Left renal cortex interstitium (tissue), 4 donors: Measurements from ENCODE around the gene ENC1. TPM values are rescaled to one million over a fixed set of nuclear protein-coding genes. Genes with fewer than 3 reads are reported as not detected.
"Not testable (repeated sequence)": the region's sequence is repeated elsewhere in the genome, so short reads cannot be mapped to it uniquely, and the experiment has no call there.

ENCODE experiments used
- DNase-seq, 4 donors: peaks; one replicate each; pipeline ENCODE4 v3.0.0-alpha.2; 2013; ENCODE audit warnings: low read depth in 4 of 4, low spot score in 2 of 4, missing footprints in 1 of 4
- polyA plus RNA-seq, 4 donors: library from polyadenylated mRNA; unstranded; fragments of 120-200 nt; gene quantifications; one replicate each; pipeline ENCODE4 v1.2.1, GENCODE V29; 2013; ENCODE audit not compliant: insufficient read length in 4 of 4

Gene ENC1, protein sequence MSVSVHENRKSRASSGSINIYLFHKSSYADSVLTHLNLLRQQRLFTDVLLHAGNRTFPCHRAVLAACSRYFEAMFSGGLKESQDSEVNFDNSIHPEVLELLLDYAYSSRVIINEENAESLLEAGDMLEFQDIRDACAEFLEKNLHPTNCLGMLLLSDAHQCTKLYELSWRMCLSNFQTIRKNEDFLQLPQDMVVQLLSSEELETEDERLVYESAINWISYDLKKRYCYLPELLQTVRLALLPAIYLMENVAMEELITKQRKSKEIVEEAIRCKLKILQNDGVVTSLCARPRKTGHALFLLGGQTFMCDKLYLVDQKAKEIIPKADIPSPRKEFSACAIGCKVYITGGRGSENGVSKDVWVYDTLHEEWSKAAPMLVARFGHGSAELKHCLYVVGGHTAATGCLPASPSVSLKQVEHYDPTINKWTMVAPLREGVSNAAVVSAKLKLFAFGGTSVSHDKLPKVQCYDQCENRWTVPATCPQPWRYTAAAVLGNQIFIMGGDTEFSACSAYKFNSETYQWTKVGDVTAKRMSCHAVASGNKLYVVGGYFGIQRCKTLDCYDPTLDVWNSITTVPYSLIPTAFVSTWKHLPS
- 10 to 100 TPM; 65.0 to 87.0 (median 73.1) TPM for polyA plus RNA-seq

DNA sequence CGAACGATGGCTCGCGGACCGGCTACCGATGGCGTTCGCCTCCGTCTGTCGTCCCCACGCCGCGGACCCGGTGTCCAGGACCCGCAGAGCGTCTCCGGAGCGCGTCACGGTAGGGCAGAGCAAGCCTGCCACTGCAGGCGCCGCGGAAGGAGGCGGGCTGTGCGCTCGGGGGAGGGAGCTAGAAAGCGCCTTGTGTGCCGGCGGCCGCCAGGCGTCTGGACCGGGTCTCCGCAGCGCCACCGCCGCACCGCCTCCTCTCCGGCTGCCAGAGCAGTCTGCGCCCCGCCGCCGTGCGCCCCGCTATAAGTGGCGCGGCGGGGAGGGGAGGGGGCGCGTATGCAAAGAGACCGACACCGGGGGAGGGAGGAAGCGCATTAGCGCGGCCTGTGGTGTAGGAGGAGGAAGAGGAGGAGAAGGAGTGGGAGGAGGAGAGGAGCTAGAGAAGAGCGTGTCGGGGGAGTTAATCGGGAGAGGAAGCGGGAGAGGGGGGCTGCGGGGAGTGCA, at the start of gene ENC1:
TSS of gene ENC1 (minus strand) at position 279 of the 504 bp plus-strand sequence. CDS start 4,243 bp downstream, outside the sequence.
- DNase-seq, result peak in 3 of 4 donors; percentile 83 to 94 (median 92)

DNA sequence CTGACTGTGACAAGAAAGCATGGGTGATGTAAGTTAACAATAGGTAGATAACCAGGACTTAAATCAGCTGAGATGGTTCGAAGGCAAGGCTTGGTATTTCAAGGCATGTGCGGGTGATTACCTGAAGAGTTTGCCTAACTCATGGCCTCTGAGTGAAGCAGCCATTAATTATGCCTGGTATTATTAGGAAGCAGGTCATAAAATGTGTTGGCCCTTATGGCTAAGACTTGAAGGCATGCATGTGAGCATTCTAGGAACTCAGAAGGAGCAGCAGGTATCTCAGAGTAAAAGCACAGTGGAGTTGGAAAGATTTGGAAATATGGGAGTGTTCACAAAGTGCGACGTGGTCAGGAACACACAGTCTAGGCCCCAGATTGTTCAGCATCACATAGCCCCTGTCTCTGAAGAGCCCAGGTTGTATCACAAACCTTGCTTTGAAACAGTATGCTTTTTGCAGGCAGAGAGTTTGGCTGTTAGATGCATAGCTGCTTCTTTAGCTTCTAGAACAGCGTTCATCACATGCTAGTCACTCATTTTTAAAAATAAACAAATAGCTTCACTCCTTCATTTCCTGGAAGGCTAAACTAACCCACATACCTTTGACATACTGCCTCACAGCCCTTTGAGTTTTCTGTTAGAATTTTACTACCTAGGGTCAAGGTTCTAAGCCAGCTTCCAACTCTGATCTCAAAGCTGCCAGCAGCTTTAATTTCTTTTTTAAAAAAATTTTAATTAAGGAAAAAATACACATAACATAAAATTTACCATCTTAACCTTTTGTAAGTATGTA, 46.6 kb upstream of the ENC1 start:
- no peak for DNase-seq

- no peak for DNase-seq
Measured at GRCh38 chr5:74685979-74686631, 45.6 kb upstream of the ENC1 start.

- DNase-seq, result peak in 3 of 4 donors; percentile 59 to 70 (median 65)
Measured at GRCh38 chr5:74684900-74685851, 44.6 kb upstream of the ENC1 start, which contains the start of gene HEXB. Gene HEXB (plus strand): TSS chr5:74685233. CDS start chr5:74685261, 28 bp downstream.

- no peak for DNase-seq
Measured at GRCh38 chr5:74679966-74680365, 39.4 kb upstream of the ENC1 start.

DNA sequence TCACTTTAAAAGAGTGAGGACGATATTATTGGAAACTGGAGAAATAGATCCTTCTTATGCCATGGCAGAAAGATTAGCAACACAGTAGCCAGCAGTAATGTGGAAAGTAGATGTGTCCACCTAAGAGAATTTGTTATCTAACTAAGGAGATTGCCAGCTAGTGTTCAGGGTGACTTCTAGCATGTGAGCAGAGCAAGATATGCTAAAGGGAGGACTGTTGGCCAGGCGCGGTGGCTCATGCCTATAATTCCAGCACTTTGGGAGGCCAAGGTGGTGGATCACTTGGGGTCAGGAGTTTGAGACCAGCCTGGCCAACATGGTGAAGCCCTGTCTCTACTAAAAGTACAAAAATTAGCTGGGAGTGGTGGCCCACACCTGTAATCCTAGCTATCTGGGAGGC, 38.8 kb upstream of the ENC1 start:
- DNase-seq, result not testable (repeated sequence)

GRCh38 chr5:74678123-74678522, 37.6 kb upstream of the ENC1 start:
- DNase-seq, result not testable (repeated sequence)

- DNase-seq, result not testable (repeated sequence)
Measured at GRCh38 chr5:74676466-74676865, 35.9 kb upstream of the ENC1 start.

DNA sequence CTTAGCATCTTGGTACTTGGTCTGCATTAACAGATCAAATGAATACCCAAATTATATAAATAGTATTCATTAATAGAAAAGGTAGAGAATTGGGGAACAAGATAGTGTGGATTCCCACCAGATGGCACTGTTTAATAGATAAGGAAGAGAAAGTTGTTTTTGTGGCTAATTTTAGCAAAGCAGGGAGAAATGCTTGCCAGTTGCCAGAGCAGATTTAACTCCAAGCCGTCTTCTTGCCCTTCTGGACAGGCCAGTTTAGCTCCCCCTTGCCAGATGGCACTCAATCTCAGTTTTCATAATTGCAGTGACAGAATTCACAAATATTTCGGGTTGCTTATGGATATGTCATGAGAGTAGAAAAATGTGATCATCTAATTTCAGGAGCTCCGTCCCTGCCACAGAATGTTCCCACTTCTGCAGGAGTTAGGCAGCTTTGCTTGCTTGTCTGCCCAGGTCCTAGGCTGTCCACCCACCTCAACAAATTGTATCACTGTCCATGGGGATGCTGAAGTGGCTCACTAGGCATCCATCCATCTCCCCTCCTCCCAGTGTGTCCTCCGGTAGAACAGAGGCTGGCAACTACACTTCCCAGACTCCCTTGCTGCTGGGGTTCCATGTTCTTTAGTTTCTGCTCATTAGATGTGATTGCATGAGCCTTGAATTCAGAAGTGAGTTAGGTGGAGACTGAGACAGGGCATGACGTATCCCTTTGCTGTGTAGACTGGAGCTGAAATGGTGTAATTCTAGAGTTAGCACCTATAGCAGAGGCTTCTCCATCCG, 32.7 kb upstream of the ENC1 start:
- DNase-seq, result no peak

DNA sequence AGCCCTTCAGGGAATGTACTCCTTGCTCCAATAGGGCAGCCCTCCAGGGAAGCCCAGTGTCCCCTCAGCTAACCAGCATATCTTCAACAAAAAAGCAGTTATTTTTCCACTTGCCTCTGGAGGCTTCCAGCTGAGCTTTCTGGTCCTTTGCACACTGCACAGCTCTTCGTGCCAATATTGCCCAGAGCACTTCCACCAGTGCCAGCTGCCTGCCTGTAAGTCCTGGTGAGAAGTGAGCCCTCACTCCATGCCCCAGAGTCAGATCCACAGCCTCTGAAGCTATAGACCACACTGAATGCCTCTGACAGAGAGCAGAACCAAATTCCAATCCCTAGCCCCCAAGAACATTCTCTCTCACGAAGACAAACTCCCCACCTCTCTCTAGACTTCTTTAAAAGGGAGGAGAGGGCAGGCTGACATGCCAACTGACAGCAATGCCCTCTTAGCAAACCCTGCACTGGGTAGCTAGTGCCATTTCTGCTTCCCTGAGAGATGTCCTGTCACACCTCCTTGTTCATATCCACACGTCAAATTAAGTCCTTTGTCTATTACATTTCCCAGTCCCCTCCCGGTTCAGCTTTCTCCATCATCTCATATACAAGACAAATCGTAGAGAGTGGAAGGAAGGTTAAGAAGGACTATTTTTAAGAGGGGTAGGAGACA, 31.8 kb upstream of the ENC1 start:
- no peak for DNase-seq

GRCh38 chr5:74670396-74671038, 30.0 kb upstream of the ENC1 start:
- no peak for DNase-seq

DNA sequence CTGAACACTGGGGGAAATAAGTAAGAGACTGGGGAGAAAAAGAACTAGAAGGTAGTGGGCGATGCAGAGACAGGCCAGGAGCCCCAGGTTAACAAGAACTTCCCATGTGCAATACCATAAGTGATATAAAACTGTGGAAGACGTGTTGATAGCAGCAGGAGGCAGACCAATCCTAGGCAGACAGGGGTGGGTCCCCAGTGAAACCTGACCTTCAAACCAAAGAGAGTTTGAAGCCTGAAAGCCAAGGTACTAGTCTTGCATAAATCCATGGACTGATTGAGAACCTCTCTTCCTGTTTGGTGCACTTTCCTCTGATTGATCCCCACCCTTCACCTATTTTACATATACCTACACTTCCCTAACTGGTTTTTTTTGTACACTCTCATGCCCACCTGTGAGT, 29.3 kb upstream of the ENC1 start:
- no peak for DNase-seq

DNA sequence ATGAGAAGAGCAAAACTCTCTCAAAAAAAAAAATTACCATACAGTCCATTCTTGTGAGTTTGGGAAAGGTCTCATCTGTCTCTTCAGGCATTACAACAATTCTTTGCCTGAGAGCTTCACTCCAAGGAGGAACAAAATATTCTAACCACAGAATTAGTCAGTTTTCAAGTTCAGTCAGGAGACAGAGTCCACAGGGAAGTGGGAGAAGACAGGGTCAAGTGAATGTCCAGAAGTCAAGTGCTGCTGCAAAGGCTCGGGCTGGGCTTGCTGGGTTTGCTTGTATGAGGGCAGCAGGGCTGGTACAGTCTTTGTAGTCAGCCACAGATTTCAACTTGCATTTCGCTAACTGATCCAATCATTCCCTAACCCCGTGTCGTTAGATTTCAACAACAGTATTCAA, 26.9 kb upstream of the ENC1 start:
- DNase-seq, result no peak

DNA sequence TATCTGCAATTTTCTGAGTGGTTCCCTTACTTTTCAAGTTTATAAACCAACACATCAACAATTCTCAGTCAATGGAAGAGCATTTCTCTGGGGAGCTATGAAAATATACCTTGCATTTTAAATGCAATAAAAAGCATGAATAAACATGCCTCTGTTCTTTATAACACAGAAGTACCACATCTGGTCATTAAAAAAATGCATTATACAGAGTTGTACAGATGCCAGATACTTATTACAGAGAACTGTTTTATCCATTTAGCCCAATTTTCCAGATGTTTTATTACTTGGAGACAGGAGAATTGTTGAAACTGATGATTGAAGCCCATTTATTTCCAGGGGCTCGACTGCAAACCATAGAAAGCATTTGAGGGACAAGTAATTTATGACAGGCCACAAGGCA, 25.3 kb upstream of the ENC1 start:
- DNase-seq, result no peak

DNA sequence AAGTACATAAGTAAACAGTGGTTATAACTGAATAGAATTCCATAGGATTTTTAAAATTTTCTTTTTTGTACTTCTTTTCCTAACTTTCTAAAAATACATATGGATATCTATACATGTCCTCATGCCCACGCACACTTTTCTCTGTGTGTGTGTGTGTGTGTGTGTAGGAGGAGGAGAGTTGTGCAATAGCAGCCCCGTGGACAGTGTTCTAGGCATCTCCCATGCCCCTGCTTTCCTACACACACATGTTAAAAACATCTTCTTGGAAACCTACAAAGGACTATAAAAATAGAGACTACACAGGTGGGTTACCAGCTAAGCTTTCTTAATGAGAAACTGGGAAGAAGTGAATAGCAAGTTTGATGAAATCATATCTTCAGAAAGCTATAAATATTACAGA, 24.7 kb upstream of the ENC1 start:
- no peak for DNase-seq

- DNase-seq, result no peak
Measured at GRCh38 chr5:74664551-74664950, 24.0 kb upstream of the ENC1 start.

DNA sequence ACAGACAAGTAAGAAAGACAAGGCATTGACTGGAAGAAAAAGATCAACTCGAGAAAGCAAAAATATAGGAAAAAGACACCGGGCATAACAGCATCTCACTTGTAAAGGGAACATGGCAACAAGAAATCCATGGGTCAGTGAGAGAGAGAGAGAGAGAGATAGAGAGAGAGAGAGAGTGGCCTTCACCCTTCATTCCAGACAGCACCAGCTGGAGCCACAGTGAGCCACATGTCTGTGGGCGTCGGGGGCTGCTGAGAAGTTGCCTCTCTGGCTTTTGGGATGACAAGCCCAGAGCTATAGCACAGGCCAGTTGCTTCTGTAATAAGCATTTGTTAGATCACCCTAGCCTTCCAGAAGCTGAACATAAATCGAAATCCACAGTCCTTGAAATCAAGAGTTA, 20.3 kb upstream of the ENC1 start:
- DNase-seq, result no peak

- DNase-seq, result no peak
Measured at GRCh38 chr5:74660140-74660539, 19.6 kb upstream of the ENC1 start.
